Uterus (tissue), 2 donors: ENCODE results near the gene SMAP2.
"Not testable (repeated sequence)": the region's sequence is repeated elsewhere in the genome, so short reads cannot be mapped to it uniquely, and the experiment has no call there.

ENCODE experiments used
- POLR2A ChIP-seq, 2 donors: fragments of 450-650 bp; IDR thresholded peaks; one replicate each; pipeline ENCODE4 v1.6.1; 2016; ENCODE audit warnings: antibody characterized with exemption in 2 of 2, mild to moderate bottlenecking in 1 of 2, moderate library complexity in 1 of 2
- TF ChIP-seq, protein P1 (sequence below), 4 experiments: fragments of 200-600 bp in 2 of 4; fragments of 450-650 bp in 2 of 4; sonication (generic) in 2 of 4; IDR thresholded peaks; one replicate each; pipeline ENCODE4 v1.5.1; 2016 to 2019; ENCODE audit warnings: antibody characterized with exemption in 4 of 4, mild to moderate bottlenecking in 2 of 4, moderate library complexity in 1 of 4

- TF ChIP-seq, protein P1, sequence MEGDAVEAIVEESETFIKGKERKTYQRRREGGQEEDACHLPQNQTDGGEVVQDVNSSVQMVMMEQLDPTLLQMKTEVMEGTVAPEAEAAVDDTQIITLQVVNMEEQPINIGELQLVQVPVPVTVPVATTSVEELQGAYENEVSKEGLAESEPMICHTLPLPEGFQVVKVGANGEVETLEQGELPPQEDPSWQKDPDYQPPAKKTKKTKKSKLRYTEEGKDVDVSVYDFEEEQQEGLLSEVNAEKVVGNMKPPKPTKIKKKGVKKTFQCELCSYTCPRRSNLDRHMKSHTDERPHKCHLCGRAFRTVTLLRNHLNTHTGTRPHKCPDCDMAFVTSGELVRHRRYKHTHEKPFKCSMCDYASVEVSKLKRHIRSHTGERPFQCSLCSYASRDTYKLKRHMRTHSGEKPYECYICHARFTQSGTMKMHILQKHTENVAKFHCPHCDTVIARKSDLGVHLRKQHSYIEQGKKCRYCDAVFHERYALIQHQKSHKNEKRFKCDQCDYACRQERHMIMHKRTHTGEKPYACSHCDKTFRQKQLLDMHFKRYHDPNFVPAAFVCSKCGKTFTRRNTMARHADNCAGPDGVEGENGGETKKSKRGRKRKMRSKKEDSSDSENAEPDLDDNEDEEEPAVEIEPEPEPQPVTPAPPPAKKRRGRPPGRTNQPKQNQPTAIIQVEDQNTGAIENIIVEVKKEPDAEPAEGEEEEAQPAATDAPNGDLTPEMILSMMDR (IDR thresholded peaks at IDR 0.05): not testable (repeated sequence)
- TF ChIP-seq POLR2A (IDR thresholded peaks at IDR 0.05): not testable (repeated sequence)
These were observed 42.1 kb upstream of the SMAP2 start for GRCh38 chr1:40331403-40331802.
